HepG2 (cell line): ENCODE data around the gene KANSL1.

Experiments used
- CREB1 ChIP-seq, 2 experiments: fragments of 450-650 bp in 1 of 2; IDR thresholded peaks; 2 replicates each; pipeline ENCODE4 v1.6.1; 2016 to 2017; ENCODE audit warnings: control low read depth in 1 of 2, mild to moderate bottlenecking in 1 of 2, missing compliant biosample characterization in 1 of 2, missing genetic modification characterization in 1 of 2
- JUNB ChIP-seq: sonication (generic); formaldehyde crosslinking; IDR thresholded peaks from 2 replicates; pipeline ENCODE4 v1.8.0; 2022; ENCODE audit warnings: missing genetic modification reagents, mild to moderate bottlenecking, borderline replicate concordance
- KAT8 ChIP-seq: IDR thresholded peaks from 2 replicates; pipeline ENCODE4 v1.6.1; 2016; ENCODE audit warnings: missing genetic modification reagents, missing compliant biosample characterization
- POLR2AphosphoS2 ChIP-seq: IDR thresholded peaks from 2 replicates; pipeline ENCODE4 v1.6.1; 2011; ENCODE audit warnings: low read depth, low read length, improper control_type of control experiment
- SRF ChIP-seq: IDR thresholded peaks from 2 replicates; pipeline ENCODE4 v1.6.1; 2011; ENCODE audit warnings: mild to moderate bottlenecking, low read depth, low read length, moderate library complexity
- TBP ChIP-seq: sonication (generic); formaldehyde crosslinking; IDR thresholded peaks from 2 replicates; pipeline ENCODE4 v1.5.0; 2020; ENCODE audit warnings: missing genetic modification reagents
- ZNF235 ChIP-seq: sonication (generic); formaldehyde crosslinking; IDR thresholded peaks from 2 replicates; pipeline ENCODE4 v1.8.1; 2023; ENCODE audit warnings: mild to moderate bottlenecking, missing genetic modification reagents, borderline replicate concordance
- ZNF839 ChIP-seq: sonication (generic); formaldehyde crosslinking; IDR thresholded peaks from 2 replicates; pipeline ENCODE4 v1.4.0; 2020; ENCODE audit warnings: missing genetic modification reagents, mild to moderate bottlenecking, borderline replicate concordance
- TF ChIP-seq, protein P1 (sequence below): sonication (generic); formaldehyde crosslinking; IDR thresholded peaks from 2 replicates; pipeline ENCODE4 v1.9.0; 2021; ENCODE audit warnings: missing genetic modification reagents, borderline replicate concordance
- TF ChIP-seq, protein P2 (sequence below): IDR thresholded peaks from 2 replicates; pipeline ENCODE4 v1.6.1; 2018; ENCODE audit warnings: missing genetic modification reagents, mild to moderate bottlenecking, missing compliant biosample characterization

DNA sequence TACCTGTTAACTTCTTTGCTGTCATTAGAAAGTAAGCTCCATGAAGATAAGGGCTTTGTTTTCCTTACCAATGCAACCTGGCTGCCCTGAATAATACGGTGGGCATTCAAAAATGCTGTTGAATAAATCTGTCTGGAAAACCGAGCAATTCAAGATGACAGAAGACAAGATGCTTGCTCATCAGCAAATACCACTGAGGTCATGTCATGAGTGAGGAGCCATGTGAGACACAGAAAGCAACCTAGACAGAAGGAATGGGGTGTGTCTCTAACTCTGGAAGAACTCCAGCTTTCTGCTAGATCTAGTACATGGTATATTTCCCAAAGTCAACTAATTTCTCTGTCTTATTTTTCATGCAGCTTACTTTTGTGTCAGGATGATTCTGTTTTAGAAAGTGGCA lies 130.0 kb downstream of the KANSL1 start:
- TF ChIP-seq CREB1 (IDR thresholded peaks at IDR 0.05) = no peak
- no peak for TF ChIP-seq CREB1 (CRISPR knock-in tag; IDR thresholded peaks at IDR 0.05)
- TF ChIP-seq, protein P1, sequence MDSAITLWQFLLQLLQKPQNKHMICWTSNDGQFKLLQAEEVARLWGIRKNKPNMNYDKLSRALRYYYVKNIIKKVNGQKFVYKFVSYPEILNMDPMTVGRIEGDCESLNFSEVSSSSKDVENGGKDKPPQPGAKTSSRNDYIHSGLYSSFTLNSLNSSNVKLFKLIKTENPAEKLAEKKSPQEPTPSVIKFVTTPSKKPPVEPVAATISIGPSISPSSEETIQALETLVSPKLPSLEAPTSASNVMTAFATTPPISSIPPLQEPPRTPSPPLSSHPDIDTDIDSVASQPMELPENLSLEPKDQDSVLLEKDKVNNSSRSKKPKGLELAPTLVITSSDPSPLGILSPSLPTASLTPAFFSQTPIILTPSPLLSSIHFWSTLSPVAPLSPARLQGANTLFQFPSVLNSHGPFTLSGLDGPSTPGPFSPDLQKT (CRISPR knock-in tag) = no peak
- TF ChIP-seq, protein P2, sequence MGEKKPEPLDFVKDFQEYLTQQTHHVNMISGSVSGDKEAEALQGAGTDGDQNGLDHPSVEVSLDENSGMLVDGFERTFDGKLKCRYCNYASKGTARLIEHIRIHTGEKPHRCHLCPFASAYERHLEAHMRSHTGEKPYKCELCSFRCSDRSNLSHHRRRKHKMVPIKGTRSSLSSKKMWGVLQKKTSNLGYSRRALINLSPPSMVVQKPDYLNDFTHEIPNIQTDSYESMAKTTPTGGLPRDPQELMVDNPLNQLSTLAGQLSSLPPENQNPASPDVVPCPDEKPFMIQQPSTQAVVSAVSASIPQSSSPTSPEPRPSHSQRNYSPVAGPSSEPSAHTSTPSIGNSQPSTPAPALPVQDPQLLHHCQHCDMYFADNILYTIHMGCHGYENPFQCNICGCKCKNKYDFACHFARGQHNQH = no peak
- no peak for TF ChIP-seq JUNB (CRISPR knock-in tag)
- no peak for TF ChIP-seq ZNF839 (CRISPR knock-in tag)
- TF ChIP-seq POLR2AphosphoS2 = no peak
- no peak for TF ChIP-seq SRF
- TF ChIP-seq TBP (CRISPR knock-in tag) = no peak
- TF ChIP-seq KAT8 (CRISPR knock-in tag) = no peak
- no peak for TF ChIP-seq ZNF235 (CRISPR knock-in tag)
